ENCODE results near the gene ERAL1.
"Not testable (repeated sequence)": the region's sequence is repeated elsewhere in the genome, so short reads cannot be mapped to it uniquely, and the experiment has no call there.

Gene ERAL1

GRCh38 chr17:28816540-28816939 is 38.3 kb upstream of the ERAL1 start:
- no peak overlapping the region for H3K4me3 ChIP-seq (ENCODE audit: low read depth, low read length)
- no peak for DNase-seq (ENCODE audit: low read depth)
- TF ChIP-seq, protein P1, sequence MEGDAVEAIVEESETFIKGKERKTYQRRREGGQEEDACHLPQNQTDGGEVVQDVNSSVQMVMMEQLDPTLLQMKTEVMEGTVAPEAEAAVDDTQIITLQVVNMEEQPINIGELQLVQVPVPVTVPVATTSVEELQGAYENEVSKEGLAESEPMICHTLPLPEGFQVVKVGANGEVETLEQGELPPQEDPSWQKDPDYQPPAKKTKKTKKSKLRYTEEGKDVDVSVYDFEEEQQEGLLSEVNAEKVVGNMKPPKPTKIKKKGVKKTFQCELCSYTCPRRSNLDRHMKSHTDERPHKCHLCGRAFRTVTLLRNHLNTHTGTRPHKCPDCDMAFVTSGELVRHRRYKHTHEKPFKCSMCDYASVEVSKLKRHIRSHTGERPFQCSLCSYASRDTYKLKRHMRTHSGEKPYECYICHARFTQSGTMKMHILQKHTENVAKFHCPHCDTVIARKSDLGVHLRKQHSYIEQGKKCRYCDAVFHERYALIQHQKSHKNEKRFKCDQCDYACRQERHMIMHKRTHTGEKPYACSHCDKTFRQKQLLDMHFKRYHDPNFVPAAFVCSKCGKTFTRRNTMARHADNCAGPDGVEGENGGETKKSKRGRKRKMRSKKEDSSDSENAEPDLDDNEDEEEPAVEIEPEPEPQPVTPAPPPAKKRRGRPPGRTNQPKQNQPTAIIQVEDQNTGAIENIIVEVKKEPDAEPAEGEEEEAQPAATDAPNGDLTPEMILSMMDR (IDR thresholded peaks at IDR 0.05; ENCODE audit: insufficient read depth, low read depth, low read length, missing control alignments): no peak

- no peak overlapping the region for H3K4me3 ChIP-seq (ENCODE audit: low read depth, low read length)
- TF ChIP-seq, protein P1 (IDR thresholded peaks at IDR 0.05; ENCODE audit: insufficient read depth, low read depth, low read length, missing control alignments): no peak
- no peak for DNase-seq (ENCODE audit: low read depth)
Measured at GRCh38 chr17:28818819-28819221, 36.0 kb upstream of the ERAL1 start.

GRCh38 chr17:28819582-28819981 is 35.2 kb upstream of the ERAL1 start:
- no peak overlapping the region for H3K4me3 ChIP-seq (ENCODE audit: low read depth, low read length)
- DNase-seq (ENCODE audit: low read depth): no peak
- TF ChIP-seq, protein P1 (IDR thresholded peaks at IDR 0.05; ENCODE audit: insufficient read depth, low read depth, low read length, missing control alignments): no peak

DNA sequence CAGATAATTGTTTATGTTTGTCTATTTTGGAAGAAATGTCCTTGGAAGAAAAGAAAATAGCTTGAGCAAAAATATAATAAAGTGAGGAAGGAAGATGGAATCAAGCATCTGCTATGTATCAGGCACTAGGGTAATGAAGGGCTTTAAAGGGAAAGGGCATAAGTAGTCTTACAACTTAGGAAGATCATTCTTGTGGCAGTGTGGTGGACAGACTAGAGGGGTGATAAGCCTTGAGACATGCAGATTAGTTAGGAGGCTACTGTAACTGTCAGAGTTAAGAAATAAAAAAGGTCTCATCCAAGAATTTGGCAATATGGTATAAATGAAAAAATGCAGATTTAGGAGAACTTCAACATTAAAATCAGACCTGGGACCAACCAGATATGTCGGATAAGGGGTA is 27.1 kb upstream of the ERAL1 start:
- no peak overlapping the region for H3K4me3 ChIP-seq (ENCODE audit: low read depth, low read length)
- no peak for DNase-seq (ENCODE audit: low read depth)
- TF ChIP-seq, protein P1 (IDR thresholded peaks at IDR 0.05; ENCODE audit: insufficient read depth, low read depth, low read length, missing control alignments): no peak

DNA sequence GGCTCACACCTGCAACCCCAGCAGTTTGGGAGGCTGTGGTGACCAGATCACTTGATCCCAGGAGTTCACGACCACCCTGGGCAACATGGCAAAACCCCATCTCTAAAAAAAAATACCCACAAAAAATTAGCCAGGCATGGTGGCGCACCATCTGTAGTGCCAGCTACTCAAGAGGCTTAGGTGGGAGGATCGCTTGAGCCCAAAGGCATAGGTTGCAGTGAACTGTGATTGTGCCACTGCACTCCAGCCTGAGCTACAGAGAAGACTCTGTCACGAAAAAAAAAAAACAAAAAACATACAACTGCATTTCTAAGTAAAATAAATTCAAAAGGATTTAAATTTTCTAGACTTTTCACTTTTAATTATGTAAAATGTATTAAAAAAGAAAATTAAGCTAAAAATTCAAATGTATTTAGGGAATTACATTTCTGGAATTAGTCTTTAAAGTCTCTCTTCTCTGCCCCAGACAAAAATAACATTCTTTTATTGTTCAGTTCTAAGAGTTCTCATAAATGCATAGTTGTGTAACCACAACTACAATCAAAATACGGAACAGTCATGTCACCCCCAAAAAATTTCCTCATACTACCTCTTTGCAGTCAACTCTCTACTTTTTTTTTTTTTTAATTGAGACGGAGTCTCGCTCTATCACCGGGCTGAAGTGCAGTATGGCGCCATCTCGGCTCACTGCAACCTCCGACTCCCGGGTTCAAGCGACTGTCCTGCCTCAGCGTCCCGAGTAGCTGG is 26.3 kb upstream of the ERAL1 start:
- no peak for DNase-seq (ENCODE audit: low read depth)
- TF ChIP-seq, protein P1 (IDR thresholded peaks at IDR 0.05; ENCODE audit: insufficient read depth, low read depth, low read length, missing control alignments): no peak
- H3K4me3 ChIP-seq (ENCODE audit: low read depth, low read length): no peak overlapping the region

DNA sequence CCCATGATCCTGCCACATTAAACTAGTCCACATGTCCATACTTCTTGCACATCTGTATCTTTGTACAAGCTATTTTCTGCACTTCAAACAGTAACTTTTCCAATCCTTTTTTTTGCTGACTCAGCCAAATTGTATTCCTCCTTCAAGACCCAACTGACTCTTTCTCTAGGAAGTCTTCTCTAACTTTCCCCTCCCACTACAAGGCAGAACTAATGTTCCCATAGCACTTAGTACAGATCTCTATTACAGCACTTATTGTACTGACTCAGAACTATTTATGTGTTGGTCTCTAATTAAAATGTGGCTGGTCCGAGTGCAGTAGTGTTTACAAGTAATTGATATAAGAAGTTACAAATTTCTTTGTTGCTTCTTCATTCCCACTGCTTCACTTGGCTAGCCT is 20.4 kb upstream of the ERAL1 start:
- no peak overlapping the region for H3K4me3 ChIP-seq (ENCODE audit: low read depth, low read length)
- DNase-seq (ENCODE audit: low read depth): no peak
- TF ChIP-seq, protein P1 (IDR thresholded peaks at IDR 0.05; ENCODE audit: insufficient read depth, low read depth, low read length, missing control alignments): no peak

- DNase-seq (ENCODE audit: low read depth): not testable (repeated sequence)
Measured at GRCh38 chr17:28836541-28836940, 18.3 kb upstream of the ERAL1 start.

More at GRCh38 chr17:28836541-28836940, 18.3 kb upstream of the ERAL1 start:
- not testable (repeated sequence) for H3K4me3 ChIP-seq (ENCODE audit: low read depth, low read length)
